ENCODE data around the gene CLIP1.

CLIP1 gene

DNA sequence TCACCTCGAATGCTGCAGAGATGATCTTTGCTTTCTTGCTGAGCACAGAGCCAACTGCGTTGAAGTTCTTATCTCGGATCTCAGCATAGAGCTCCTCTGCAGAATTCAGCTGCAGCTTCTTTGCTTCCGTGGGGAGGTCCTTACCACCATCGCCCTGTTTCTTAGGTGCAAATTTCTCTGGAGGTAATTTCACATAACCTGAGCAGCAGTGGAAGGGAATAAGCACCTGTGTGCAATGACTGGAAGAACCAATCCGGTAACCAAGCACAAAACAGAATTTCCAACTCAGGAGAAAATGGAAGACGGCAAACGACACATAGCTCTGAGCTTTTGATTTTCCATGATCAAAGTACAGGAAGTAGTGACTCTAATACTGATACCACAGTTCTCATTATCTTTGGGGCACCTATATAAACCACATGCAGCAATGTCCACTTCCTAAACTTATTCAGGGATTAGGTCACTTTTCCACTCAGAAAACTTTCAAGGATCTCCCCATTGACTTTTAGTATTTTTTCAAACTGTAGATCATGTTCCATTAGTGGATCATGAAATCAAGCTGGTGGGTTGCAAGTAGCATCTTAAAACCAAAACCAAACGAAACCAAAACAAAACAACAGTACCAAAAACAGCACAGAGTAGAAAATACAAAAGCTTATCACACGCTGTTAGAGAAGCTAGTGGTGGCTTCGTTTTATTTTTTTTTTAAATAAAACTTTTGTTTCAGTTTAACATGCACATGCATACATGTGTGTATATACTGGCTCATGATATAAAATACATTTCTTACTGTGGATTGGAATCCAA, 177.7 kb downstream of the CLIP1 start:
- no peak for DNase-seq

DNA sequence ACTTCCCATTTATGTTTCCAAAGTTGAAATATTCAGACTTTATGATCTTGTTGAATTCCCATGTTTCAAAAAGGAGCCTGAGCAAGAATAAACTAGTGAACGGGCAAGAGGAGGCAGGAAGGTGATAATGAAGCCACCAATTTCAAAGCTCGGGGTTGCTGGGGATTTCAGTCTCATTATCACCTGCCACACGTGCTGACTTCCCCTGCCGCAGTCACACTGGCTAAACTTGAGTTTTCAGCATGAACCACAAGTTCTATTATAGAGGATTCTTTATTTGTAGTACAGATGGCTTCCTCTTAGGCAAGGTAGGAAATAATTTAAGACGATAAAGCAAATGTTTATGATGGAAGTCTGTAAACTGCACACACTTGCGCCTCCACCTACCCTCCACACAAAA, 178.5 kb downstream of the CLIP1 start:
- no peak for DNase-seq

DNA sequence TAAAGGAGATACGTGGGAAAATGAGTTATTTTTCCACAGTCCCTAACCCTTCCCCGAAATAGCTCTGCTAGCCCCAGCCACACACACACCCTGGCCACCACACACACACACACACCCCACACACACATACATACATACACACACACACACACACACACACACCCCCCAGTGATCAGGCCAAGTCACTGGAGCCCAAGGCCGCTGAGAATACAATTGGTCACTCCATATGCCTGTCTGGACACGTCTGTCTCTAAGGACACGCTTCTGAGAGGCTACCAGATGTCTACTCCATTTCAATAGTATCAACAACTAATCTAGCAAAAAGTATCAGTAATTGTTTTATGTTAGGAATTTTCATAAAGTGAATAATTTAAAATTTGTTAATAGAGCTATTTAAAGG, 183.6 kb downstream of the CLIP1 start:
- no peak for DNase-seq

DNA sequence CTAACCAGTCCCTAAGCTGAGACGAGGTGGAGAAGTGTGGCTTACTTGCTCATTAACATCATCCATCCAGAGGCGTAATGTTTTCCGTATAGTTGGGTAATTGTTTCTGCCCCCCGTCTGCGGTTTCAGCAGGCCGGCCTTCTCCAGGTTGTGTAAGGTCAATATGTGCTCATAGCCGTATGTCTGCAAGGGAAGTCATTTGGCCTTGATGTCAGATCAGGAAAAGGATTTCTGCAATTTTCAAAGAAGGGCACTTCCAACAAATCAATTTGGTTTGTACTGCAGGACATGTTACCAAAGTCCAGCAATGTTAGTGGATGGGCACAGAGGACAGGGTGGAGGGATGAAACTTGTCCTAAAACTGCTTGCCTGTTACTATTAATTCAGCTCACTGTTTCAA, 186.7 kb downstream of the CLIP1 start:
- DNase-seq = no peak

DNA sequence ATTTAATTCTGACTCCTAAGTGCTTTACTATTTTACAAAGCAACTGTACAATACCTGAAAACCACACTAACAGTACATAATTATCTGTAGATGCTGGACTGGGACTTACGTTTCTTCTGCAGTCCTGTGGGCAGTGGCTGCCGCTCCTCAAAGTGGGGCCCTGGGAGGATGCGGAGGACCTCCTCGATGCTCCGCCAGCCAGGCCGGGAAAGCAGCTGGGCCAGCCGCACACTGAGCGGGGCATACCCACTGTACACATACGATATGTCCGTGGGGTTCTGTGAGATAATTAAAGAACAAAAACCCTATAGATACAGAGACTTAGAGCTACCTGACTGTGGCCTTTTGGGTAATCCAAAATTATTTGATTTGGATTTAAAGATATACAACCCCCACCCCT, 189.8 kb downstream of the CLIP1 start:
- DNase-seq = no peak

DNA sequence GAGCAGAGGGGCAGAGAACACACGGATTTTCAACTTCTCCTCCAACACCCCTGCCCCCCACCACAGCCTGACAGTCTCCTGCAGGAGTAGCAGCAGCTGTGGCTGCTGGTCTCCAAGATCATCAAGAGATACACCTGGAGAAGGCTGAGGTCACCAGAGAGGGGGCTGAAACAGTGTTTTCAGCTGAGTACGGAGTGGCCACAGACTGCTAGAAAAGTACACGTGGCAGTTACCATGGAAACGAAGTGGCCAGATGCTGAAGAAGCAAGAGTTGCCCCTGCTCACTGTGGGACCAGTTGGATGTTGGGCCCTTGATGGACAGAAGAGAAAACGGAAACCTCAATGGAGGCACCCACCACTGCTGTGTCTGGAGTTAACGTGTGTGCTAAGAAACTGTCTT, 191.7 kb downstream of the CLIP1 start:
- DNase-seq = no peak

DNA sequence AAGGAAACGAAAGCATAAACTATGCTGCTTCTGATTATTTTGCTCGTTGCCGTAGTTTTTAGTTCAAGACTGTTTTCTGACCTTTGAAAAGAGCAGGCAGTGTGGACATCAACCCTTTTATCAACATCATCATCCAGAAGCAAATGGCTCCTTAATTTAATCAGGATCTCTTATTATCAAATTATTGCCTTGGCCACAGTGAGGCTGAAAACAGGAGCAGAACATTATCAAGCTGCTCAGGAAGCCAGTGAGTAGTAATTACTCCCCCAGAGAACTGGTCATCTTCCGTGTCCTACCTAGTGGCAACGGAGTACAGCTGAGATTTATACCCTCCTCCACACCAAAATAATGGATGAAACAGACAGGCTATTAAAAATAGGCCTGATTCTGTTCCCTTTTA, 194.4 kb downstream of the CLIP1 start:
- DNase-seq = no peak

DNA sequence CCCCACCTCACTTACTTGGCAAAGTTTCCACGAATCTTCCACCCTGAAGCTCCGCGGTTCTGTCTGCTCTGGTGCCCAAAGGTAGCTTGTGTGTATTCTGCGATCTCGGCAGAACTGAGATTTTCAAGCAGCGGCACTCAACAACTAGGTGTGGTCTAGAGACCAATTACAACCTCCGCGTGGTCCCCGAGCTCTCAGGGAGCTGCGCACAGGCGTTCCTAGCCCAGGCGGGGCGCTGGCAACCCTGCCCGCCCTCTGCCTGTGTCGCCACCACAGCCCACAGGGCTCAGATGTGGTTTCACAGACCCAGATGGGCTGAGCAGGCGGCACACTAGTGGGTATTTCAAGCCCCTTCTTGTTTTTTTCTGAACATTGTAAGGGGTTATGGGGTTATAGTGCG, 195.1 kb downstream of the CLIP1 start:
- no peak for DNase-seq

DNA sequence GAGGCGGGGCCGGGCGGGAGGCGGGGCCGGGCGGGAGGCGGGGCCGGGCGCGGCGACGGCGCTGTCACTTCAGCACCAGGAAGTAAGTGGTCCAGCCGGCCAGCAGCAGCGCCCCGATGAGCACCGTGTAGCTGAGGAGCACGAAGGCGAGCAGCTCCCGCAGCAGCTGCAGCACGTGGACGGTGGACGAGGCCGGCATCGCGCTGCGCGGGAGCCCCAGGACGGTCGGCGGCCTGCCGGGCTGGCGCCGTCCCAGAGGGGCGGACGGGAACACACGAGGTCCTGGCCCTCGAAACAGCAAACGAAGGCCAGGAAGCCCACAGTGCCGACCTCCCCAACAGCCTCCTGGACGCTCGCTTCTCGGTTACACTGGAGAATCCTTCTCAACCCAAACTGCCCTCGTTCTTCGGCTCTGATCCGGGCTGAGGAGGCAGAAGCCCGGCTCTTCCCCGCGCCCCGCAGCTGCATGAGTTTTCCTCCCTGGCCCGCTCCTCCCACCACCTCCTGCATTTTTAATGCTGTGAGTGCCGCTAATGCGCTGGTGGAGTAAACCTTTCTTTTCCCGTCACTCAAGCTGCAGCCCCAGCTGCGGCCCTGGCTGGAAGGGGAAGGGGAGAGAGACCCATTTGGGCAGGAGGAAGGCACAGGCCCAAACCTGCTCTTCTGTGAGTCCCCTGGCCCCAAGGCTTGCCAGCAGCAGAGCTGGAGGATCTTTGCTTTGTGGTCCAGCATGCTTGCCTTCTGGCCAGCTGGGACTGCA, 195.9 kb downstream of the CLIP1 start:
- DNase-seq = no peak

DNA sequence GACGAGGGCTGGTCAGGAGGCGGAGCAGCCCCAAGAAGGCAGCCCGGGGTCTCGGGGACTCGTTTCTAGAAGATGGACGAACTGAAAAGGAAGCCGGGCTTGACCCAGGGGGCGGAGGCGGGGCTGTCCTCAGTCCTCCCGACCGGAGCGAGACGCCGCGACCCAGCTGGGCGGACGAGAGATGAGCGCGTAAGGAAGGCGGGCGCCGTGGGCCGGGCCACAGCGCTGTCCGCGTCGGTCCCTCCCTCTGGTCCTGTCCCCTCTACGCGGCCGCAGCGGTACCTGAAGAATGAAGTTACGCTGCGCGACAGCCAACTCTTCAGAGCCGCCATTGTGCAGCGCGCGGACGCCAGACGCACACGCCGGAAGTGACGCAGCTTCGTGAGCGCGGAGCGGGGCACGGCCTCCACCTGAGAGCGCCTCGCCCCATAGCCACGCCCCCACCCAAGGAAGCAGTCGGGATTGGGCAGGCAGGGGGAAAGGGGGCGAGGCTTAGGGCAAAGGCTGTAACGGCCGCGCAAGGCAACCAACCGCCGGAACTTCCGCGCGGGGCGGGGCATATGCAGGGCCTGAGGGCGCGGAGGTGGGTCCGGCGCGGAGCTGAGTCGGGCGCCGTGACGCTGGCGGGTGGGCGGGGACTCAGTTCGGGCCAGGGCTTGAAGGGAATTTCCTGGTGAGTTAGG, 196.6 kb downstream of the CLIP1 start, which contains the start of gene DIABLO:
TSS of gene DIABLO (minus strand) at position 370 of the 683 bp plus-strand sequence. CDS start at position 332, 38 bp downstream.
- DNase-seq = peak; percentile 100
